MCF 10A (cell line): ENCODE measurements around the gene TMEM39B. TPM values are rescaled to one million over a fixed set of nuclear protein-coding genes. Genes with fewer than 3 reads are reported as not detected.
"Not testable (repeated sequence)": the region's sequence is repeated elsewhere in the genome, so short reads cannot be mapped to it uniquely, and the experiment has no call there.

ENCODE experiments used
- BruUV-seq: library from RNA; stranded (reverse); fragments of 400-500 nt; replicated peaks from 2 replicates; lab custom pipeline; 2021; lab: Mats Ljungman, UMichigan
- CTCF ChIA-PET: fragments of 300-600 bp; sonication (Branson Sonifier 250); formaldehyde crosslinking; extraction: SDS; loops from one replicate; lab custom pipeline; 2021; ENCODE audit warnings: antibody characterized with exemption, inconsistent platforms; lab: Yijun Ruan, JAX
- POLR2A ChIA-PET: fragments of 300-600, 350-650 bp; sonication (Branson Sonifier 250); formaldehyde crosslinking; extraction: SDS; loops from one replicate; lab custom pipeline; 2020; ENCODE audit warnings: antibody characterized with exemption, inconsistent platforms; lab: Yijun Ruan, JAX
- DNase-seq: peaks from one replicate; pipeline ENCODE4 v3.0.0-alpha.2; 2018; ENCODE audit not compliant: unreplicated experiment
- H3K27ac Mint-ChIP-seq: one replicate; pipeline ENCODE4 v1.8.0; 2022; ENCODE audit warnings: mild to moderate bottlenecking, low read depth, mixed read lengths; ENCODE audit not compliant: unreplicated experiment
- H3K27me3 Mint-ChIP-seq: one replicate; pipeline ENCODE4 v1.8.0; 2022; ENCODE audit warnings: mixed read lengths; ENCODE audit not compliant: insufficient read depth, unreplicated experiment
- H3K36me3 Mint-ChIP-seq: one replicate; pipeline ENCODE4 v1.8.0; 2022; ENCODE audit warnings: mild to moderate bottlenecking, moderate library complexity, mixed read lengths; ENCODE audit not compliant: insufficient read depth, unreplicated experiment
- H3K4me1 Mint-ChIP-seq: one replicate; pipeline ENCODE4 v1.8.0; 2022; ENCODE audit warnings: mixed read lengths; ENCODE audit not compliant: insufficient read depth, unreplicated experiment
- H3K4me3 Mint-ChIP-seq: one replicate; pipeline ENCODE4 v1.8.0; 2022; ENCODE audit warnings: mild to moderate bottlenecking, moderate library complexity, mixed read lengths; ENCODE audit not compliant: unreplicated experiment
- H3K9me3 Mint-ChIP-seq: one replicate; pipeline ENCODE4 v1.8.0; 2022; ENCODE audit warnings: mixed read lengths; ENCODE audit not compliant: unreplicated experiment
- CTCF ChIP-seq: fragments of 200-600 bp; IDR thresholded peaks from one replicate; pipeline ENCODE4 v1.8.0; 2022; ENCODE audit warnings: antibody characterized with exemption, mild to moderate bottlenecking; ENCODE audit not compliant: unreplicated experiment
- intact Hi-C: fragments of 100-400 bp; cut with micrococcal nuclease; formaldehyde crosslinking; loops from 2 replicates; pipeline ENCODE4 v1.14.1; 2022
- total RNA-seq: library from RNA; stranded (reverse); gene quantifications from 2 replicates; pipeline ENCODE4 v1.2.3, GENCODE V29; 2022

Gene TMEM39B
- total RNA-seq, 1 experiment from 2014 or later: 22.3 TPM

GRCh38 chr1:32128964-32129363, 56.2 kb downstream of the TMEM39B start:
- Mint-ChIP-seq H3K36me3 (peaks cover 32% of the 10 kb centered on the region), H3K27ac (no peak overlapping the region), H3K9me3 (no peaks in the 10 kb centered on the region), H3K4me1 (peaks cover 20% of the 10 kb centered on the region), H3K4me3 (no peak overlapping the region), H3K27me3 (no peaks in the 10 kb centered on the region)
- BruUV-seq: no TSS peak
- intact Hi-C loops: no loop called here
- TF ChIP-seq CTCF: no peak
- DNase-seq: no peak
- ChIA-PET POLR2A (interaction anchor here (0.7 to 1.0 kb wide), 2 partner anchors 16 to 51 kb away, joined by 3 read pairs; no protein-coding TSS in a partner anchor), CTCF (interaction anchor here (0.9 to 1.8 kb wide), 3 partner anchors 10 to 20 kb away, joined by 3 to 6 read pairs (median 3); no protein-coding TSS in a partner anchor)

- not testable (repeated sequence) for H3K4me3 Mint-ChIP-seq, DNase-seq, H3K27me3 Mint-ChIP-seq, H3K9me3 Mint-ChIP-seq, BruUV-seq
- POLR2A ChIA-PET: interaction anchor here (0.7 to 4.3 kb wide), 12 partner anchors 8 to 90 kb away, joined by 3 to 20 read pairs (median 4); partner anchors contain the start of genes KPNA6, TMEM39B and TXLNA
- peaks cover 35% of the 10 kb centered on the region for H3K36me3 Mint-ChIP-seq
- peaks cover 20% of the 10 kb centered on the region for H3K4me1 Mint-ChIP-seq
- intact Hi-C loops: loop anchor here (2.0 kb wide), 2 partner anchors 25 to 47 kb away; partner anchors contain the start of gene KPNA6
- CTCF ChIA-PET: interaction anchor here (0.6 to 1.3 kb wide), 6 partner anchors 15 to 297 kb away, joined by 3 to 8 read pairs (median 5); partner anchors contain the start of gene KPNA6
- H3K27ac Mint-ChIP-seq: peak overlapping the region; percentile 86
These were observed 61.2 kb downstream of the TMEM39B start for GRCh38 chr1:32133950-32134280.

GRCh38 chr1:32137111-32137510, 64.4 kb downstream of the TMEM39B start:
- DNase-seq: no peak
- H3K36me3 Mint-ChIP-seq: peaks cover 24% of the 10 kb centered on the region
- no peak overlapping the region for H3K27ac Mint-ChIP-seq
- H3K4me1 Mint-ChIP-seq: peaks cover 28% of the 10 kb centered on the region
- intact Hi-C loops: no loop called here
- BruUV-seq: no TSS peak
- ChIA-PET CTCF (no interaction called here), POLR2A (interaction anchor here (4.3 kb wide), 1 partner anchor 29 kb away, joined by 20 read pairs; the partner anchor contains the start of gene KPNA6)
- H3K27me3 Mint-ChIP-seq: no peaks in the 10 kb centered on the region
- no peak for TF ChIP-seq CTCF
- no peaks in the 10 kb centered on the region for H3K9me3 Mint-ChIP-seq
- H3K4me3 Mint-ChIP-seq: no peak overlapping the region

DNA sequence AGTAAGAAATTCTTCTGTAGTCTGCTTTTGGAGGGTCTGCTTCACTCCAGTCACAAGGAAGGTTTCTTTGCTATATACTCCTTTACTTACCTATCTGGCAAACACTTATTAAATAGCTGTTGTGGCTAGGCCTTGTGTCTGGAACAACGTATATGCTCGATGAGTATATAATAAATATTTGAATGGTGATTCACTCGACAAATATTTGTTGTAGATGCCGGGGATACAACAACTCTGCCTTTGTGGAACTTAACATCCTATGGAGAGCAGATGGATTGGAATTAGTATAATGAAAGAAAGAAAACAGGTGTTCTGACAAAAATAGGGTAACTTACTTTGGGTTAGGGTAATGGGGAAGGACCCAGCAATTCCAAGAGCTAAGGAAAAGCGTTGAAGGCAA, 66.2 kb downstream of the TMEM39B start:
- H3K27me3 Mint-ChIP-seq: no peaks in the 10 kb centered on the region
- no peaks in the 10 kb centered on the region for H3K9me3 Mint-ChIP-seq
- no peak overlapping the region for H3K4me3 Mint-ChIP-seq
- H3K27ac Mint-ChIP-seq: peak overlapping the region; percentile 18
- no TSS peak for BruUV-seq
- ChIA-PET POLR2A (interaction anchor here (1.1 to 1.2 kb wide), 3 partner anchors 31 to 153 kb away, joined by 3 to 4 read pairs (median 3); partner anchors contain the start of genes HDAC1, KPNA6 and TXLNA), CTCF (interaction anchor here (1.1 kb wide), 1 partner anchor 31 kb away, joined by 4 read pairs; the partner anchor contains the start of gene KPNA6)
- TF ChIP-seq CTCF: no peak
- DNase-seq: peak; percentile 30
- peaks cover 40% of the 10 kb centered on the region for H3K4me1 Mint-ChIP-seq
- H3K36me3 Mint-ChIP-seq: peaks cover 14% of the 10 kb centered on the region
- intact Hi-C loops: no loop called here
